Activated effector memory CD4-positive, alpha-beta T cell treated with Interleukin-2 at 50 U/mL for 16 hours (primary cell): ENCODE measurements around the gene C16orf92.
A peak's percentile ranks its signal among the peaks of the same experiment; 100 is the strongest.
"Not testable (repeated sequence)": the region's sequence is repeated elsewhere in the genome, so short reads cannot be mapped to it uniquely, and the experiment has no call there.

Source experiments
- DNase-seq: peaks from one replicate; pipeline ENCODE4 v3.0.0-alpha.2; 2020

Gene C16orf92

DNA sequence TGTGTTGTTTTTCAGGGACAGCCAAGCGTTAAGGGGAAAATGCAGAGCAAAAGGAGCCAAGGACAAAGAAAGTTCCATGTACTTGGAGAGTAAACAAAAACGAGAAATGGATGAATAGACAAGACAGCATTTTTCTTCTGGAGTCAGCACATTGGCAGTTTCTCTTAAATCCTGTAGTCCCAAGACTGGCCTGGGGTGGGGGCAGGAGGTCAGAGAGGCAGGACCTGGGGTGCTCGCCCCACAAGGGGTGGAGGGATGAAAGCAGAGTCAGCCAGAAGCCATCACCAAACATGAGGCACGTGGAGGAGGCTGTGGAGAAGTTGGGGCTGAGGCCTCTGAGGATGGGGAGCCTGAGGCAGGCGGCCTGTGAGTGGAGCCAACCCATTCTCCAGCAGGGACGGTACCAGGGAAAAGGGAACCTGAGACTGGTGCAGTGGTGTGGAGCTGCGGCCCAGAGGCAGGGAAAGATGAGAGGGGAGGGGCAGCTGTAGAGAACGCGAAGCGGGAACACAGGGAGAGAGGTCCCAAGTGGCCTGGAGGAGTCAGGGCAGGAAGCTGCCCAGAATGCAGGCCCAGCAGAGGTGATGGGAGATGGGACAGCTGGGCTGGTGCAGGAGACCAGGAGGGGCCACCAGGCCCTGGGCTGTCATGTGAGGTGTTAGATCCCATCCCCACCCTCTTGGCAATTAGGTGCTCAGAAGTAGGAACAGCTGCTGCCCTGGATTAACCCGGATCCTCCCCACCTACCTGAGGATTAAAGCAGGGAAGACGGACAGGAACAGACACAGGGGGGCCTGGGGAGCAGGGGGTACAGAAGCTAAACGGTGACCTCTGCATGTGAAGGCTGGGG, 4.8 kb downstream of the C16orf92 start:
- DNase-seq: no peak

DNA sequence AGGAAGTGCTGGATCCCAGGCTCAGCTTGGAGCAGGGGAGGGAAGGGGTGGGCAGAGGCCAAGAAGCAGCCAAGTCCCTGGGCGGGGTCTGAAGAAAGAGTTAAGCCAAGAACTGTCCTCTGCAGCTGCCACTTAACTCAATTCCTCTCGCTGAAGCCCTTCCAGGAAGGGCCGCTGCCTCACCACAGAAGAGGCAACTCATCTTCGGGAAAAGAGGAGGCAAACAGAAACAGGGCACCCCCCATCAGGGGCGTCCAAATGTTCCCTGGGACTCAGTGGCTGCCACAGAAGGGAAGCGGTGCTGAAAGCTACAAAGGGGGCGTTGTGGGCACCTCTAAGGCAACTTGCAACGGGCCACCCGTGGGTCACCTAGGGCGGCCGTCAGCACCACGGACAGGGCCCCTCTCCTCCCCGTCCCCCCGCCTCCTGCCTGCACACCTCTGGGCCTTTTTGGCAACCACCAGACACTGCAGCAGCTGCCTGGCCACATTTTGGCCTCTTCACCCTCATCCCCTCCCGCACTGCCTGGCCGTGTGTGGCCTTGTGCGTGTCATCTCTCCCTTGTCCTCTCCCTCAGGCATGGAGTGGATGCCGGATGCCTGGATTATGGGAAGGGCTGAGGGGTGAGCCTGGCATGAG, 5.6 kb downstream of the C16orf92 start:
- no peak for DNase-seq

DNA sequence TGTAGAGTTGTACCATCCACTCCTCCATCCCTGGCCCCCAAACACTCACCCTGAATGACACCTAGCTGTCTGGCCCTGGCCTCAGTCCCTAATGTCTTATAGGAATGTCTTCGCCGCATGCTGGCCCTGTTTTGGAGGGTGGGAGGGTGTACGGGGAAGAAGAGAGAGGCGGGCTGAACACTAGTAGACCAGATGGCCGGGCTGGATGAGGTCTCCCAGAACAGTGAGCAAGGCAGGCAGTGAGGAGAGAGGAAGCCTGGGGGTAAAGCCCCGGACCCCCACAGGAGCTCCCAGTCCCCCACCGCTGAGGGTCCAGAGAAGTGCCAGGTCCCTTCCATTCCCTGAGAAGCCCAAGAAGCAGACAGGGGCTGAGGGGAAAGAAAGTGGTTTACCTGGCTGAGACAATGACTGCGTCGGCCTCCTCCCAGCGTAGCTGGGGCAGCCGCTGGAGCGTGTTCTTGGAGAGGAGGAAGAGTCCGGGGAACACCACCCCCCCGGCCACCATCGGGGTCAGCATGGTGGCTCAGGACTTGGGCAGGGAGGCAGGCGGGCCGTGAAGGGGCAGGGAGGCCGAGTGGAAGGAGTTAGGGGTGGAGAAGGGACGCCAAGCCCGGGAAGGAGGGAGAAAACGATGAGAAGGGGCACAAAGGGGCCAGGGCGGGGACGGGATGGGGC, 7.2 kb downstream of the C16orf92 start:
- no peak for DNase-seq

DNA sequence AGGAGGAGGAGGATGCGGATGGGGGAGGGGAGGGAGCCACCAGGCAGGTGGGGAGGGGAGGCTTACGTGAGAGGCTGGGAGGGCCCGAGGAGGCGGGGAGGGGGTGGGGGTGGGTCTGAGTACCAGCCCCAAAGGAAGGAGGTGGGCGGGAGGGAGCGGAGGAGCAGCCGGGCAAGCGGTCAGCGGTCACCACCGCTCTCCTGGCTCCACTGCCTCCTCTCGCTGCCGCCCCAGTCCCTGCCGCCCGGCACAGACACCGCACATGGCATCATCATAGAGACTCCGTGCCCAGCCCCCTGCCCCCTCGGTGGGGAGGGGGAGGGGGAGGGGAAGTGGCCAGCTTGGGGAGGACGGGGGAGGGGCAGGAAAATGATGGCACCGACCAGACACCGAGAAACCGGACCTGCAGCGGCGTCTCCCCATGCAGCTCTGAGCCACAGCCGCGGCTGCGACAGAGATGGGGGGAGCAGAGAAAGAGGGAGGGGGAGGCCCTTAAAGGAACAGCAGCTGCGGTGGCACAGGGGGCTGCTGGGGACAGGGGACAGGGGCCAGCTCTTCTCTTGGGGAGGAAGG, 7.9 kb downstream of the C16orf92 start, which contains the start of gene TLCD3B:
Gene TLCD3B (minus strand): TSS at position 431 of the 573 bp plus-strand sequence. CDS start 744 bp downstream, outside the sequence.
- DNase-seq: no peak

DNA sequence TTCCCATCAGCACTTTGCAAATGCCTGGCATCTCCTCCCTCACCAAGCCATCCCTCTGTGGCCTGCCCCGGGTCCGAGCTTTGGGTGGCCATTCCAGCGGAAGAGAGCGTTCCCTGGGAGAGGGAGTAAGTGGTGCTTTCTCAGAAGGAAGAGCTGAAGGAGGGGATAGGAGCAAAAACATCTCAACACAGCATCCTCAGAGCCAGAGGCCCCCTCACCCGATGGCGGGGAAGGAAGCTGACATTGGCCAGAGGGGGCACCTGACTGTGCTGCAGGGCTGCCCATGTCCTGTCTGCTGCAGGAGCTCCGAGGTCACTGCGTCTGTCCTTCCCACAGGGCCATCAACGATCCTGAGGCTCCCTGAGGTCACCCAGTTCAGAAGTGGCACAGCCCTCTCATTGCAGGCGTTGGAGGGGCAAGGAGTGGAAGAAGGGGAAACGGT, 8.5 kb downstream of the C16orf92 start:
- no peak for DNase-seq

DNA sequence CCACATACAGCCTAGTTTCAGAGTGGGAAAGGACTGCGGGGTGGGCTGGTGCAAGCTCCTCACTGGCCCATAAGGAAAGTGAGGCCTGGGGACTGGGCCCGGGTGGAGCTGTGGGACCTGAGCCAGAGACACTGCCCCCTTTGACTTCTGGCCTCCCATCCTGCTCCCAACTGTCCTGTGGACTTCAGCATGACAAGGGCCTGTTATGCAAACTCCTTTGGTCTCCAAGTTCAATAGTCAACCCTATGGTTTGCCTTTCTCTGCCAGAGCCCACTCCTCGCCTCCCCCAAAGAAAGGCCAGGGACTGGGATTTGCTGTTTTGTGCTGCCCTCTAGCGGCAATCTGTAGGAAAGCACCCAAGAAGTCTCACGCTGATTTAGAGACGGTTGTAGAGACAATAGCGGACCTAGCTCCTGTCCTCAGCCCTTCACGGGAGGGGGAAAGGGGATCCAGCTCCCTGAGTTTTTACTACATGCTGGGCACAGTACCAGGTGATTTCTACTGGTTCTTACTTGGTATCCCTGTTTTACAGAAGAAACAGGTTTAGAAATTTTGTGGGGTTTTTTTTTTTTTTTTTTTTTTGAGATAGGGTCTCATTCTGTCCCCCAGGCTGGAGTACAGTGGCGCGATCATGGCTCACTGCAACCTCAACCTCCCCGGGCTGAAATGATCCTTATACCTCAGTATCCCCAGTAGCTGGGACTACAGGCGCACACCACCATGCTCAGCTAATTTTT, 9.3 kb downstream of the C16orf92 start:
- peak; percentile 44 for DNase-seq

DNA sequence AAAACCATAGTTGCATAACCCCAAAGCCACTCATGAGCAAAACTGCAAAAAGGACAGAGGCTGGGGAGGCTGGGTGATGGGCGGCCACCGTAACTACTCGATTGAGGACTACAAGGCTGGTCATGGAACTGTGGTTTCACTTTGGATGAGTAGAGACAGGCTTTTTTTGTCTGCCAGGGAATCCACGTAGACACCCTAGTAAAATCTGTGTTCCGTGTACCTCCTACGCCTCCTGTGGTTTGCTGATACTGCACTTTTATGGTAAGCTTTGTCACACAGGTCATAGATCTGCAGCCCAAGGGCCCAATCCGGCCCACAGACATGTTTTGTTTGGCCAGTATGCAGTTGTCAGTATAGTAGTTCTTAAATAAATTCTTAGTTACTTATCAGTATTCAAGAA, 10.3 kb downstream of the C16orf92 start:
- DNase-seq: no peak

DNA sequence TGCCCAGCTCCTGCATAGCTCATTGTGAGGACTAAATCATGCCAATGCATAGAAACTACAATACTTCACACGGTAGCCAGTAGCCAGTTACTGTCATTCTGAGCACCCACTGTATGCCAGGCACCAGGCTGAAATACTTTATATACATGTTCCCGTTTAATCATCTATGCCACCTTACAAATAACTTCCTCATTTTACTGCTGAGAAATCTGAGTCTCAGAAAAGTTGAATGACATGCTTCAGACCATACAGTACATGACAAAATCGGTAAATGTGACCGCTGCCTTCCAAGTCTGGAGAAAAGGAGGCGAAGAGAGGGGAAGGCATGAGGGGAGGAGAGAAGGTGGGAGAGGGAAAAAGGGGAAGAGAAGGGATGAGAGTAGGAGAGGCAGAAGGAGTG, 17.2 kb downstream of the C16orf92 start:
- no peak for DNase-seq

DNA sequence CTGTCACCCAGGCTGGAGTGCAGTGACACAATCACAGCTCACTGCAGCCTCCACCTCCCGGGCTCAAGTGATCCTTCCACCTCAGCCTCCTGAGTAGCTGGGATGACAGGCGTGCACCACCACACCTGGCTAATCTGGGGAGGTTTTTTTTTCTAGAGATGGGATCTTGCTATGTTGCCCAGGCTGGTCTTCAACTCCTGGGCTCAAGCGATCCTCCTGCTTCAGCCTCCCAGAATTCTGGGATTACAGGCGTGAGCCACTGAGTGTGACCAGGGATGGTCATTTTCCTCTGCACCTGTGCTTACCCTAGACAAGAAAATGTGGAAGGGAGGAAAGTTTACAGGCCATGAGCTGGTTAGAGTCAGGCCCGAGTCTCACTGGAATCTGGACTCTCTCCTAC, 17.7 kb downstream of the C16orf92 start:
- DNase-seq: not testable (repeated sequence)

DNA sequence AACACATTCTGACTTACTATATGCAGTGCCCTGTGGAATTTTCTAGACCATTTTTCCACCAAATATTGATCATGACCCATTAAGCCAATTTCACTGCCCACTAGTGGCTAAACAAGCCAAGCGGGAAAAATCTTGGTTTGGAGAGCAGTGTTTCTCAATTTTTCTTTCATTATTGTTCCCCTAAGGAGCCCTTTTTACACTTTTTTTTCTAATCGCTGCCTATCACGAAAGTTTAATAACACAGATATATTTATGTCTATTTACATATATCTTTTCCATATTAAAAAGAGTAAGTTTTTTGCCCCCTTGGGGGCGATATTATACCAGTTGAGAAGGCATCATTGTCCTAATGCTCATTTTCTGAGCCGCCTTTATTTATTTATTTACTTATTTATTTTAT, 18.8 kb downstream of the C16orf92 start:
- no peak for DNase-seq

DNA sequence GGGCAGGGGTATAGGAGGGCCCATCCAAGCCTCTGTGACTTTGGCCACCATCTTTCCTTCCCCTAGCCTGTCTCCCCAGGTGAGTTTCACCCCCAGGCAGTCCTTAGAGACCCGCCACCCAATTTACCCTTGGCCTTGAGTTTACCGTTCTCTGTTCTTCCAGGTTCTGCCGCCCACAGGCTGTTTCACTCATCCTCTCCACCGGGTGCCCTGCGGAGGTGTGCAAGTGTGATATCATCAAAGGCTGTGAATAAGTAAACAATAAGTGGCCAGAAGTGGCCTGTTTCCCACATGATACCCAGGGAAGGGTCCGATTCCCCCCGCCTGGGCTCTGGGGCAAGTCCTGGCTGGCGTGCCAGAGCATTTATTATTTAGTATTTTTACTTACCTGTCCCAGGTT, 23.2 kb downstream of the C16orf92 start:
- DNase-seq: no peak

DNA sequence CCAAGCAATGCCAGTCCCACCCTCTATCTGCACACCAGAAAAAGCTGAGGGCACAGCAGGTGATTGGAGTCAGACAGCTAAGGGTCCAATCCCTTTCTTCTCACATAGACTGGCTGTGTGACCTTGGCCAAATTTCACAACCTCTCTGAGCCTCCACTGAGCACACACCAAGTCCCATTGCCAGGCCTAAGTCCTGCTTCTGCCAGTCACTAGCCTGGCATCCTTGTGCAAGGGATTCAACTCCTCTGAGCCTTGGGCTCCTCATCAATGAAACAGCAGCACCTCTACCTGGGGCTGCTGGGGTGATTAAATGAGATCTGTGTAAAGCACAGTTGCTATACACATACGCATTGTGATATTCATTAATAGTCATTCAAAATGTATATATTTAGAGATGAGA, 23.6 kb downstream of the C16orf92 start:
- no peak for DNase-seq

DNA sequence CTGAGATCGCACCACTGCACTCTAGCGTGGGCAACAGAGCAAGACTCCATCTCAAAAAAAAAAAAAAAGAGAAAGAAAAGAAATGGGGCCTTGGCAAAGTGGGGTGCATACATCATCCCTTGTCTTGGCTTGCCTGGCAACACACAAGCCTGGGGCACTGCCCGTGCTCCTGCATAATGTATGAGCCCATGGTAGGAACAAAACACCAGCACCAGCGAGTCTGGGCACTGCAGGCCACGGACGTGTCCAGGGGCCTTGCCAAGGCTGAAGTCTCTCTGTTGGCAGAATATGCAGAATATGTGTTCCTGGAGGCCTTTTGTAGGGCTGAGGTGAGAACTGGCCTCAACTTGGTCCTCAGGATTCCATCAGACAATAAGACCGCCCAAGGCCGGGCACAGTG, 26.9 kb downstream of the C16orf92 start:
- DNase-seq: no peak

DNA sequence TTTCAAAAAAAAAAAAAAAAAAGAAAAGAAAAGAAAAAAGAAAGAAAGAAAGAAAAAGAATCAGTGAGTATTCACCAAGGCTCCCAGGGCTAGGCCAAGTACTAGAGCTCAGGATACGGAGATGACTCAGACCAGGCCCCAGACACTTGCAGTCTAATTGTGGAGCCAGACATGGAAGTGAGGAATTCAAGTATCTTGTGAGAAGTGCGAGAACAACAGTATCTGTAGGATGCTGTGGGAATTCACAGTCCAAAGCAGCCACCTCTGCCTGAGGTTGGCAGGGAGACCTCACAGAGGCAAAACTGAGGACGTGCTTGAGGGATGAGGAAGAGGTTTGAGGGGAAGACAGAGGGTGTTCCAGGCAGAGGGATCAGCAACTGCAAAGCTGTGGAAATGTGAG, 28.5 kb downstream of the C16orf92 start:
- DNase-seq: no peak

DNA sequence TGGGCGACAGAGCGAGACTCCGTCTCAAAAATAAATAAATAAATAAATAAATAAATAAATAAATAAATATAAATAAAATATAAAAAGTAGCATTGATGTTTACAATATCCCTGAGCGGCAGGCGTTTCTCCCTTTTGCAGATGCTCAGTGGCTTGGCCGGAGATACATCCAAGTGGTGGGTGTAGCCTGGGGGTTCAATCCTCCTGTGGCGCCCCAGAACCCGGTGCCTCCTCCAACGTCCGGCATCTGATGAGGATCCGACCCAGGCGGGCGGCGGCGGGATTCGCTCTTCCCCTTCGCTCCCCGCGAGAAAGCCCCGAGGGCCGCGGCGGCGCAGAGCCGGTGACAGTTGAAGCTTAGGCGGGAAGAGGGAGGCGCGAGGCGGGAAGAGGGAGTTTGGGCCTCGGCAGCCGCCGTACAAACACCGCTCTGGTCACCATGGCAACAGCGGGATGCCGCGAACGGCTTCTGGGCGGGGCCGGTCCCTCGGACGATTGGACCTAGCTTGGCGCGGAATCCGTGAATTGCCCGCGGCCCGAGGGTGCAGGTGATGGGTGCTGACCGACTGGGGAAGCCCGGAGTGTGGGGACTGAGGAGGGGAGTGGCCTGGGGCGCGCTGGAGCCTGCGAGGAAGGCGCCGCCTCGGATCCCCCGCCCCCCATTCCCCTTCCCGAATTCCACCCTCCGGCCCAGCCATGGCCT, 29.8 kb downstream of the C16orf92 start:
- DNase-seq: peak; percentile 80

DNA sequence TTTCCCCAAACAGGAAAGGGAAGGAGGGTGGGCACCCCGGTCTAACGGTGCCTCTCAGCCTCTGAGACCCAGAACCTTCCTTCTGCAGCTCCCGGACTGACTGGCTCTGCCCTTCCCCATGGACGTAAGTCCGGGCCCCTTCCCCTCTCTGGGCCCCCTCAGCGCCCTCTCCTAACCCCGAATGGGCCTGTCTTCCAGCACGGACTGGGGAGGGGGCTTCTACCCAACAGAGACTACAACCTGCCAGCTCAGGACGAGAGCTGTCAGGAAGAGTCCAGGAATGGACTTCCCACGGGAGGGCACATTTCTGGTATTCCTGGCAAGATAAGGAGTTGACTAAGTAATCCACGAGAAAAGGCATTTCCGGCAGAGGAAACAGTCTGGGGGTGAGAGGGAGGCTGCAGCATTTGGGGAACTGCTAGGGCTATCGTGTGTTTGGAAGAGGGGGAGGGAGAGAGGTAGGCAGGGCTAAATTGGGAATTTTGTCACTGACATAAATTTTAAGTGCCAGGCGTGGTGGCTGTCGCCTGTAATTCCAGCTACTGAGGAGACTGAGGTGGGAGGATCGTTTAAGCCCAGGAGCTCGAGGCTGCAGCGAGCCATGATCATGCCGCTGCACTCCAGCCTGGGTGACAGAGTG, 30.5 kb downstream of the C16orf92 start:
- DNase-seq: no peak

DNA sequence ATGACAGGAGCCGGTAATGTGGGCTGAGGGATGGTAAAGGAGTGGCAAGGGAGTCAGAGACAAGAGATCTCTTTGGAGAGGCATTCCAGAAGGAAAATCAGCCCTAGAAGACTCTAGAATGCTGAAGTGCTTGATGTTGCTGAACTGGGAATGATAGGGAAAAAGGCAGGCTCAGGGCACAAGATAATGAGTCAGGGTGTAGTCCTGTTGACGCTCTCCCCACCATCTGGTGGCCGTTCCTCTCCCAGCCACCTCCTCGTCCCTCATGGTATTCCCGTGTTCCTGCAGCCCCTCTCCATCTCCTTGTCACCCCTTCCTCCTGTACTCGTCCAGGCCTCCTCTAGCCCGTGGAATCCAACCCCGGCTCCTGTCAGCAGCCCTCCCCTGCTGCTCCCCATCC, 31.5 kb downstream of the C16orf92 start:
- no peak for DNase-seq

DNA sequence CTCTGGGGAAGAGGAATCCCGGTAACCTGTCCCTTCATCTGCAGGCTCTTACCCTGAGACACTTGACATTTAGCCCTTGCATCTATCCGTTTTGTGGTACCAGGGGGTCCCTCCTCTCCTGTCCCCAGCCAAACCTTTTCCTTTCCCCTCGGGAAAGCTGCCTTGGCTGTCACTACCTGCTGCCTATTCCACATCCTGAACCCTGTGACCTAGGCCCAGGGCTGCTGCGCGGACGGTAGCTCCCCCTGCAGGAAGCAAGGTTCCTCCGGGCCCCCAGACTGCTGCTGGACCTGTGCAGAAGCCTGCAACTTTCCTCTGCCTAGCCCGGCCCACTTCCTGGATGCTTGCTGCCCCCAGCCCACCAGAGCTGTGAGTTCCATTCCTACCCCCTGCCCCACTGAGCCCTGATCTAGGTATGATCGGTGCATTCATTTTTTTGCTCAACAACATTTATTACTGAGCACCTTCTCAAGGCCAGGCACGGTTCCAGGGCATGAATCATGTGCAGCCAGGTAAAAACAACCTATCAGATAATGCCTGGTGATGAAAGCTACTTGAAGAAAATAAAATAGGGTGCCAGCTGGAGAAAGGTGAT, 32.1 kb downstream of the C16orf92 start:
- peak; percentile 35 for DNase-seq

DNA sequence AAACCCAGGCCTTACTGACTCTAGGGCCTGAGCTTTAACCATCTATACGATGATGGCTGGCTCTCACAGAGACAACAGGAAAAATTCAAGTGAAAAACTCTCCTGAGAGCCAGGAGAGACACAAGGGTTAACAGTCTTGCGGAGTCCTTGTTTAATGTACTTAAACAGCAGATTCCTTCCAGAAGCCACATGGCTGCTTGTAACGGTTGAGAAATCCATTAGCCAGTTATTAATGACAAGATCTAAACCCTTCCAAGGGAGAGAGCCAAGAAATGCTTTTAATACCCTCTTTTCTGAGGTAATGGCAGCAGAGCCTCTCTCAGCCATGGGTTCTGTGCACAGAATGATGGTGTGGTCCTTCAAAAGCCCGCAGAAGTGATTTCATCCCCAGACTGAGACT, 37.3 kb downstream of the C16orf92 start:
- no peak for DNase-seq

DNA sequence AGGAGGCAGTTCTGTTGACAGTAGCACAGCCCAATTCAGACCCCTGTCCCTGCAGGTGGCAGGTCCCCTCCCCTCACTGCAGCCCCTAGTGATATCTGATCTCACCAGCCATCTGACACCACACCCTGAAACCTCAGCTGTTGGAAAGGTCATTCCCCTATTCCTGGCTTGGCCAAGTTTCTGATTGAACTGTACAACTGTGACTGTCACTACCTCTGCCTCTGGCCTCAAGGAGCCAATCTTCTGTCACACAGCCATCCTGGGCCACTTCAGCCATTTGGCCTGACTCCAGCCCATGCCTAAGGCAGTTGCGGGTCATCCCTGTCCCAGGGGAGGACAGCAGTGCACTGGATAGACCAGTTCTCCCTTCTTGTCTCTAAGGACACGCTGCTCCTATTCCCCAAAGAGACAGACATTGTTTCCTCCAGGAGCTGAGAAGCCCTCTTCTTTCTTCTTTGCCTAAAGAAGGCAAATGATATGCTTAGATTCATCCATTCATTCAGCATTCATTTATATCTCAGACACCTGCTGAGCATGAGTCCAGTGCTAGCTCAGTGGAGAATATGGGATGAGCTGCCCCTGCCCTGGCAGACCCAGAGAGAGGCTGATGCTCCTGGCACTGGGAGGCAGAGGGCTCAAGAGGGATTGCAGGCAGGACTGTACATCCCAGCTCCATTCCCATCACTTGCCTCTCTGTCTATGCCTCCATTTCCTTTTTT, 38.0 kb downstream of the C16orf92 start:
- DNase-seq: no peak
